SK-N-SH treated with all-trans-retinoic acid at 6 μM for 48 hours (cell line): ENCODE data around the gene DBNDD1.
A peak's percentile ranks its signal among the peaks of the same experiment; 100 is the strongest.
"Not testable (repeated sequence)": the region's sequence is repeated elsewhere in the genome, so short reads cannot be mapped to it uniquely, and the experiment has no call there.

Source experiments
- ATAC-seq: fragments of 200-7000 bp; cut with Tn5 transposase; 3 replicates; pipeline ENCODE4 v1.9.1; 2020; ENCODE audit warnings: mild to moderate bottlenecking, moderate library complexity
- BACH2 ChIP-seq: fragments of 250-450 bp; sonication (Bioruptor Pico); IDR thresholded peaks from 2 replicates; pipeline ENCODE4 v1.9.0; 2021; ENCODE audit warnings: mild to moderate bottlenecking, borderline replicate concordance
- CSDC2 ChIP-seq: fragments of 250-450 bp; sonication (Bioruptor Pico); IDR thresholded peaks from 2 replicates; pipeline ENCODE4 v1.5.0; 2020; ENCODE audit warnings: mild to moderate bottlenecking, moderate library complexity
- ESRRG ChIP-seq: fragments of 250-450 bp; sonication (Bioruptor Pico); IDR thresholded peaks from 2 replicates; pipeline ENCODE4 v1.6.1; 2021; ENCODE audit warnings: mild to moderate bottlenecking
- GLIS3 ChIP-seq: fragments of 250-450 bp; sonication (Bioruptor Pico); IDR thresholded peaks from 2 replicates; pipeline ENCODE4 v1.5.0; 2020; ENCODE audit warnings: mild to moderate bottlenecking, moderate library complexity
- ISL1 ChIP-seq: fragments of 250-450 bp; sonication (Bioruptor Pico); IDR thresholded peaks from 2 replicates; pipeline ENCODE4 v2.1.2; 2022; ENCODE audit warnings: mild to moderate bottlenecking, moderate library complexity
- OSR1 ChIP-seq: fragments of 250-450 bp; sonication (Bioruptor Pico); IDR thresholded peaks from 2 replicates; pipeline ENCODE4 v1.8.0; 2022; ENCODE audit warnings: moderate library complexity, mild to moderate bottlenecking, inconsistent platforms
- PPARA ChIP-seq: fragments of 250-450 bp; sonication (Bioruptor Pico); IDR thresholded peaks from 2 replicates; pipeline ENCODE4 v1.5.0; 2020; ENCODE audit warnings: mild to moderate bottlenecking, borderline replicate concordance
- SNAI2 ChIP-seq: fragments of 250-450 bp; sonication (Bioruptor Pico); IDR thresholded peaks from 2 replicates; pipeline ENCODE4 v1.5.0; 2020; ENCODE audit warnings: mild to moderate bottlenecking, moderate library complexity
- TCF4 ChIP-seq: fragments of 250-450 bp; sonication (Bioruptor Pico); IDR thresholded peaks from 2 replicates; pipeline ENCODE4 v1.8.0; 2021; ENCODE audit warnings: mild to moderate bottlenecking, moderate library complexity, borderline replicate concordance
- TOX ChIP-seq: fragments of 250-450 bp; sonication (Bioruptor Pico); IDR thresholded peaks from 2 replicates; pipeline ENCODE4 v1.8.0; 2021; ENCODE audit warnings: mild to moderate bottlenecking, moderate library complexity, borderline replicate concordance
- ZC3H10 ChIP-seq: fragments of 250-450 bp; sonication (Bioruptor Pico); IDR thresholded peaks from 2 replicates; pipeline ENCODE4 v1.5.1; 2021; ENCODE audit warnings: mild to moderate bottlenecking, moderate library complexity
- ZFP3 ChIP-seq: fragments of 250-450 bp; sonication (Bioruptor Pico); IDR thresholded peaks from 2 replicates; pipeline ENCODE4 v1.5.0; 2020; ENCODE audit warnings: mild to moderate bottlenecking, moderate library complexity
- ZFP30 ChIP-seq: fragments of 450-650 bp; formaldehyde crosslinking; IDR thresholded peaks from 2 replicates; pipeline ENCODE4 v1.5.0; 2022; ENCODE audit warnings: mild to moderate bottlenecking, moderate library complexity
- ZNF70 ChIP-seq: fragments of 450-650 bp; formaldehyde crosslinking; IDR thresholded peaks from 2 replicates; pipeline ENCODE4 v1.5.0; 2020; ENCODE audit warnings: mild to moderate bottlenecking, moderate library complexity
- ZNF8 ChIP-seq: fragments of 450-650 bp; formaldehyde crosslinking; IDR thresholded peaks from 2 replicates; pipeline ENCODE4 v1.5.0; 2020; ENCODE audit warnings: mild to moderate bottlenecking, moderate library complexity
- TF ChIP-seq, protein P1 (sequence below): fragments of 250-450 bp; sonication (Bioruptor Pico); IDR thresholded peaks from 2 replicates; pipeline ENCODE4 v1.8.0; 2021; ENCODE audit warnings: low read depth, mild to moderate bottlenecking, moderate library complexity, borderline replicate concordance
- TF ChIP-seq, protein P2 (sequence below): fragments of 250-450 bp; sonication (Bioruptor Pico); IDR thresholded peaks from 2 replicates; pipeline ENCODE4 v1.5.1; 2021; ENCODE audit warnings: mild to moderate bottlenecking, moderate library complexity
- TF ChIP-seq, protein P3 (sequence below): fragments of 250-450 bp; sonication (Bioruptor Pico); IDR thresholded peaks from 2 replicates; pipeline ENCODE4 v1.8.0; 2020; ENCODE audit warnings: mild to moderate bottlenecking, moderate library complexity, borderline replicate concordance
- TF ChIP-seq, protein P4 (sequence below): fragments of 250-450 bp; sonication (Bioruptor Pico); IDR thresholded peaks from 2 replicates; pipeline ENCODE4 v1.5.1; 2020; ENCODE audit warnings: low read depth, mild to moderate bottlenecking, moderate library complexity

Gene DBNDD1

DNA sequence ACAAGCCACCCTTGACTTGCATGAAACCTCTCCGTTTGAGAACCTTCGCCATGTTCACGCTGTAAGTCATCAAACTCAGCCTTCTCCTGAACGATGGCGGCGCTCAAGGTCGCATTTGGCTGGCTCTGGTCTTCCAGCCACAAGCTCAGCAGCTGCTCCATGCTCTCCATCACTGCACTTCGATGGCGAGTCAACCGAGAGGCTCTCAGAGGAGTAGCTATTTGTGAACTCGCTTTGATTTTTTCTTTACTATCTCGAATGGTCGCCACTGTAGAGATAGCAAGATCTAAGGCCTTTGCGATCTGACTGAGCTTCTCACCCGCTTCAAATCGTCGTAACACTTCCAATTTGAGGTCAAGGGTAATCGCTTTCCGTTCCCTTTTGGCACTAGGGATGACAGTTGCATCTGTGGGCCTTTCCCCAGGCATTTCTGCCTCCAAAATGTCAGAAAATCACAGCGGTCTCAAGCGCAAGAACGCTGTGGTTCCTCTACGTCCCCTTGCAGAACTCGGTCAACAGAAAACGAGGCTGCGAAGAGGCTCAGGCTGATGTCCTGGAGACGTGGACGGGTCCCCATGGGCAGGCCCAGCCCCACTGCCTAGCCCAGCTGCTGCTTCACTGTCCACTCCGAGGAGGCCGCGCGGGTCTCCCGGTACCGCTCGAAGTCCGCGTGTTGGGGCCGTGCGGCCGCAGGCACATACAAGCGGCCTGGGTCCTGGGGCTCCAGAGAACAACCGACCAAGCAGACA lies 47.6 kb downstream of the DBNDD1 start:
- no peak for TF ChIP-seq TOX (CRISPR knock-in tag)
- TF ChIP-seq CSDC2: 0 out of 2 replicates have a peak, but pooled peaks have one; percentile 68
- TF ChIP-seq, all 23 proteins: peak for 1
- ATAC-seq: no peak

DNA sequence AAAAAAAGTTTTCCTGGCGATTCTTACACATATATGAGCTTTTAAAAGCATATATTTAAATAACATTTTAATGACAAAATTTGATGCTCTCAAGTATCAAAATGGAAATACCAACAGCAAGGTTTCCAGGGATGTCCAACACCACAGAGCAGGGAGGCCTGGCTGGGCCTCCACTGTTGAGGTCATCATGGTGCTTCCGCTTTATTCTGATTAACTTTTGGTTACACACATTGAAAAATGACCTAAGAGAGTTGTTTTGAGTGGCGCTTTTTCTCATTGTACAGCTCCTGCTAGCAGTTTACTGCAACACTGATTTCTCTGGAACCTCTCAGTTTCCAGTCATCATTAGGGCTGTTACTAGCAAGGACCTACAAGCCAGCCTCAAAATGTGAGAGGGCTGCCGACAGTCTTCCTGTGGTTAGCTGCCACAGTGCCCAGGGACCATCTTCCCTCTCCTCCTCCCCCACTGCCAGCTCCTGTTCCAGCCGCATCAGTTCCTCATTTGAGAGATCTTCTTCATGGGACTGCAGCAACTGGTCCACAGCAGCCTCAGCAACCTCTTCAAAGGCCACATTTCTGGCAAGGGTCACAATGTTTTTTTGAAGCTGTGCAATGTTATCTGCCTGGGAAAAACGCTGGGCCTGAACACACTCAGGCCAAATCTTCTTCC lies 49.4 kb downstream of the DBNDD1 start:
- no peak for TF ChIP-seq CSDC2
- TF ChIP-seq BACH2 (CRISPR knock-in tag): no peak
- TF ChIP-seq ZNF8 (CRISPR knock-in tag): no peak
- TF ChIP-seq, protein P1, sequence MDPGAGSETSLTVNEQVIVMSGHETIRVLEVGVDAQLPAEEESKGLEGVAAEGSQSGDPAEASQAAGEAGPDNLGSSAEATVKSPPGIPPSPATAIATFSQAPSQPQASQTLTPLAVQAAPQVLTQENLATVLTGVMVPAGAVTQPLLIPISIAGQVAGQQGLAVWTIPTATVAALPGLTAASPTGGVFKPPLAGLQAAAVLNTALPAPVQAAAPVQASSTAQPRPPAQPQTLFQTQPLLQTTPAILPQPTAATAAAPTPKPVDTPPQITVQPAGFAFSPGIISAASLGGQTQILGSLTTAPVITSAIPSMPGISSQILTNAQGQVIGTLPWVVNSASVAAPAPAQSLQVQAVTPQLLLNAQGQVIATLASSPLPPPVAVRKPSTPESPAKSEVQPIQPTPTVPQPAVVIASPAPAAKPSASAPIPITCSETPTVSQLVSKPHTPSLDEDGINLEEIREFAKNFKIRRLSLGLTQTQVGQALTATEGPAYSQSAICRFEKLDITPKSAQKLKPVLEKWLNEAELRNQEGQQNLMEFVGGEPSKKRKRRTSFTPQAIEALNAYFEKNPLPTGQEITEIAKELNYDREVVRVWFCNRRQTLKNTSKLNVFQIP: no peak
- ATAC-seq: no peak

DNA sequence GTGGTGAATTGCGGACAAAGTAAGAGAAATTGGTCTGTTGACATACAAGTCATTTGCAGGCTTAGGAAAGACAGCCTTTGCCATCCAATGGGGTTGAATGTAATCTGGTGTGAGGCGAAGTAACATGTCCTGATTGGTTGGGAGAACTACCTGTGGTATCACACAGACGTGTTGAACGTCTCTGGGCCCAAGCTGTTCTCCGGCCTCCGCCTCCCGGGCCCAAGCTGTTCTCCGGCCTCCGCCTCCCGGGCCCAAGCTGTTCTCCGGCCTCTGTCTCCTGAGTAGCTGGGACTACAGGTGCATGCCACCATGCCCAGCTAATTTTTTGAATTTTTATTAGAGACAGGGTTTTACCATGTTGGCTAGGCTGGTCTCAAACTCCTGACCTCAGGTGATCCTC lies 51.2 kb downstream of the DBNDD1 start:
- not testable (repeated sequence) for ATAC-seq

DNA sequence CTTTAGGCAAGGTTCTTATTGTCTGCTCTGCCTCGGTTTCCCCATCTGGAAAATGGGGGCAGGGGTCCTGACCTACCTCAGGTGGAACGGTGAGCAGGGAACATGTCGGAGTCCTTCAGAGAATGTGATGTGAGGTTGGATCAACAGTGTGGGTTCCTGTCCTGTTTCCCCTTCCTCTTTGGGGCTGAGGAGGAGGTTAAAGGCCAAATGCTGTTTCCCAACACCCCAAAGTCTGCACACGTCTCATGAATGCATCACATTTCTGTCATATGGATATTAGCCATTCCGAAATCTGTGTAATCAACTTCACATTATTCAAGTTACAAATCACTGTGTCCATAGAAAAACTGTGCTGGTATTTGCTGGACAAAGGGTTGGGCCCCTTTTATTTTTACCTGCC lies 51.8 kb downstream of the DBNDD1 start:
- ATAC-seq: not testable (repeated sequence)

DNA sequence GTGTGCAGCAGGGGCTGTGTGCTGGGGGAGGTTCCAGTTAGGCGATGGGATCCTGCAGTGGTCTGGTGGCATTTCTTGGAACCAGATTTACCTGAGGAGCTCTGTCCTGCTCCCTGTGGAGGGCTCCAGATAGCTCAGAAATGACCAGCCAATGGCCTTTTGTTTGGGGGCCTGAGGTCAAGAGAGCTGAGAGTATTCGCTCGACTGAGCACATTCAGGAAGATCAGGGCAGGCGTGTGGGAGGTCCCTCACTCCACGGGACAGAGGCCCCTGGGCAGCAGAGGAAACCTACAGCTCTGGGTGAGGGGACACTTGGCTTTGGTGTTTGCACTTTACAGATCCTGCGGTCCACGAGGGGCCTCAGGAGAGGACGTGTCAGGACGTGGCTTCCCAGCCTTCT lies 52.5 kb downstream of the DBNDD1 start:
- no peak for TF ChIP-seq ZFP30 (CRISPR knock-in tag)
- TF ChIP-seq ZNF70 (CRISPR knock-in tag): no peak
- TF ChIP-seq, protein P2, sequence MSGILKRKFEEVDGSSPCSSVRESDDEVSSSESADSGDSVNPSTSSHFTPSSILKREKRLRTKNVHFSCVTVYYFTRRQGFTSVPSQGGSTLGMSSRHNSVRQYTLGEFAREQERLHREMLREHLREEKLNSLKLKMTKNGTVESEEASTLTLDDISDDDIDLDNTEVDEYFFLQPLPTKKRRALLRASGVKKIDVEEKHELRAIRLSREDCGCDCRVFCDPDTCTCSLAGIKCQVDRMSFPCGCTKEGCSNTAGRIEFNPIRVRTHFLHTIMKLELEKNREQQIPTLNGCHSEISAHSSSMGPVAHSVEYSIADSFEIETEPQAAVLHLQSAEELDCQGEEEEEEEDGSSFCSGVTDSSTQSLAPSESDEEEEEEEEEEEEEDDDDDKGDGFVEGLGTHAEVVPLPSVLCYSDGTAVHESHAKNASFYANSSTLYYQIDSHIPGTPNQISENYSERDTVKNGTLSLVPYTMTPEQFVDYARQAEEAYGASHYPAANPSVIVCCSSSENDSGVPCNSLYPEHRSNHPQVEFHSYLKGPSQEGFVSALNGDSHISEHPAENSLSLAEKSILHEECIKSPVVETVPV (CRISPR knock-in tag): no peak
- TF ChIP-seq TCF4: no peak
- no peak for TF ChIP-seq PPARA
- TF ChIP-seq OSR1: no peak
- no peak for TF ChIP-seq ZC3H10 (CRISPR knock-in tag)
- TF ChIP-seq ESRRG (CRISPR knock-in tag): no peak
- TF ChIP-seq, protein P3, sequence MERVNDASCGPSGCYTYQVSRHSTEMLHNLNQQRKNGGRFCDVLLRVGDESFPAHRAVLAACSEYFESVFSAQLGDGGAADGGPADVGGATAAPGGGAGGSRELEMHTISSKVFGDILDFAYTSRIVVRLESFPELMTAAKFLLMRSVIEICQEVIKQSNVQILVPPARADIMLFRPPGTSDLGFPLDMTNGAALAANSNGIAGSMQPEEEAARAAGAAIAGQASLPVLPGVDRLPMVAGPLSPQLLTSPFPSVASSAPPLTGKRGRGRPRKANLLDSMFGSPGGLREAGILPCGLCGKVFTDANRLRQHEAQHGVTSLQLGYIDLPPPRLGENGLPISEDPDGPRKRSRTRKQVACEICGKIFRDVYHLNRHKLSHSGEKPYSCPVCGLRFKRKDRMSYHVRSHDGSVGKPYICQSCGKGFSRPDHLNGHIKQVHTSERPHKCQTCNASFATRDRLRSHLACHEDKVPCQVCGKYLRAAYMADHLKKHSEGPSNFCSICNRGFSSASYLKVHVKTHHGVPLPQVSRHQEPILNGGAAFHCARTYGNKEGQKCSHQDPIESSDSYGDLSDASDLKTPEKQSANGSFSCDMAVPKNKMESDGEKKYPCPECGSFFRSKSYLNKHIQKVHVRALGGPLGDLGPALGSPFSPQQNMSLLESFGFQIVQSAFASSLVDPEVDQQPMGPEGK (CRISPR knock-in tag): no peak
- TF ChIP-seq, protein P1: no peak
- no peak for TF ChIP-seq SNAI2 (CRISPR knock-in tag)
- TF ChIP-seq, protein P4, sequence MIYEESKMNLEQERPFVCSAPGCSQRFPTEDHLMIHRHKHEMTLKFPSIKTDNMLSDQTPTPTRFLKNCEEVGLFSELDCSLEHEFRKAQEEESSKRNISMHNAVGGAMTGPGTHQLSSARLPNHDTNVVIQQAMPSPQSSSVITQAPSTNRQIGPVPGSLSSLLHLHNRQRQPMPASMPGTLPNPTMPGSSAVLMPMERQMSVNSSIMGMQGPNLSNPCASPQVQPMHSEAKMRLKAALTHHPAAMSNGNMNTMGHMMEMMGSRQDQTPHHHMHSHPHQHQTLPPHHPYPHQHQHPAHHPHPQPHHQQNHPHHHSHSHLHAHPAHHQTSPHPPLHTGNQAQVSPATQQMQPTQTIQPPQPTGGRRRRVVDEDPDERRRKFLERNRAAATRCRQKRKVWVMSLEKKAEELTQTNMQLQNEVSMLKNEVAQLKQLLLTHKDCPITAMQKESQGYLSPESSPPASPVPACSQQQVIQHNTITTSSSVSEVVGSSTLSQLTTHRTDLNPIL: no peak
- TF ChIP-seq ZNF8 (CRISPR knock-in tag): no peak
- TF ChIP-seq BACH2 (CRISPR knock-in tag): no peak
- no peak for TF ChIP-seq ISL1 (CRISPR knock-in tag)
- no peak for TF ChIP-seq GLIS3 (CRISPR knock-in tag)
- TF ChIP-seq ZFP3 (CRISPR knock-in tag): no peak
- no peak for ATAC-seq
